DMS 273 treated with DMSO at 0.1 percent for 48 hours (cell line): ENCODE results near the gene NUDT12.

ENCODE experiments used
- DNase-seq: peaks from one replicate; lab custom pipeline; 2025; lab: John Stamatoyannopoulos, UW

The NUDT12 gene

DNA sequence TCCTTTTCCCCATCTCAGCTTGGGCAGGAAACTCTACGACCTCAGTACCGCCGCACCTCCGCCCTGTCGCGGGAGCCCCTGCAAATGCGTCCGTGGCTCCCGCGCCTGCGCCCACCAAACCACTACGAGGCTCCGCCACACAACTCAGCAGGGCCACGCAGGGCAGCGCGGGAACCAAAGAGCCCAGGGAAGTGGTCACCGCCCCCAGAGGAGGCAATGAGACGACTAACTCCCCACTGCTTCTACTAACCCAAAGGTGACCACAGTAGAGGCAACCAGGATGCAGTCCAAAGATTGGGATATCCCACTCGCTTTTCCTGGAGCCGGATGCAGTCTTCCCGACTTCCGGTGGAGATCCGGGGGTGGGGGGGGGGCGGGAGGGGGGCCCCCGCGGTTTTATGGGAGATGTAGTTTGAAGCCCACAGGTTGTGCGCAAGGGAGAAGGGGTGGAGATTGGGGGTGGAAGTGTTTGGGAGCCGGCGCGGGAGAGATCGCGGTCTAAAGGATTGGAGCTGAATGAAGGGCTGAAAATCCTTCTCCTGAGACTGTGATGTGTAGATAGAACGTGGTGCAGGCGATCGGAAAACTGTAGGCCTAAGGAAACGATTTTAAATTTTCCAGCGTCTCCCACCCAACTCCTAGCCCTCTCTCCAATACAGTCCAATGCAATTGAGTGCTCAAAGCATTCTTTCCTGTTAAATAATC, at the start of gene NUDT12:
NUDT12 (minus strand) TSS at position 337 of the 705 bp plus-strand sequence. CDS start 2,541 bp downstream, outside the sequence.
- DNase-seq, result peak; percentile 89

DNA sequence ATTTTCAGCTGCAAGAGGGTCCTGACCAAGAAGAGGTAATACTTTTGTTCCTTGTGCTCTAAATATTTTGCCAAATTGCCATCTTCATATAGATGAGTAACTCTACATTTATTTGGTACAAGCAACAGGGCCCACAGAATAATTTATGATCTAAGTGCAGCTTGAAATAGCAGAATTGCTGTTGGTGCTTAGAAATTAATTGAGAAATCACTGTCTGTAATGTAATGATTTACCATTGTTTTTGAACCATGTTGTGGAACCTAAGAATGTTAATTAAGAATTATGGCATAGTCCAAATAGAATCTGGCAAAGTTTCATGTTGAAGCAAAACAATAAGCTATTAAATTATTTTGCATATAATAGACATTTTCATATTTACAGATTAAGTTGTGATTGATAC, 44.8 kb upstream of the NUDT12 start:
- no peak for DNase-seq

DNA sequence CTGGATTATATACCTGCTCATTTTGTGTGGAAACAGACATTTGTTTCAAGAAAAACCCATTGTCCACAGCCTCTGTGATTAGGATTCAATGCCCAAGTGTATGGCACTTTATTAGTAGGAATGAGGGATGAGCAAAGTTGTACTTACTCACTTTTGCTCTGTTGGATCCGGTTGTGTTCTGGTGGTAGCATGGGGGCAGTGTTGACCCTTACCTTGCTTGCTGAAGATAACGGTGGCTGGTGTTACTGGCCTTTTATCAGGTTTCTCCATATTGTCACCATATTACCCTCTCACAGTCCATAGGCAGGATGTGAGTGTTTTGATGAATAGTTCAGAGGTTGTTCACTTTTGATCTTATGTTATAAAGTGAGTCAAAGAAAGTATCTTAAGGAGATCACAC, 42.7 kb upstream of the NUDT12 start:
- no peak for DNase-seq

DNA sequence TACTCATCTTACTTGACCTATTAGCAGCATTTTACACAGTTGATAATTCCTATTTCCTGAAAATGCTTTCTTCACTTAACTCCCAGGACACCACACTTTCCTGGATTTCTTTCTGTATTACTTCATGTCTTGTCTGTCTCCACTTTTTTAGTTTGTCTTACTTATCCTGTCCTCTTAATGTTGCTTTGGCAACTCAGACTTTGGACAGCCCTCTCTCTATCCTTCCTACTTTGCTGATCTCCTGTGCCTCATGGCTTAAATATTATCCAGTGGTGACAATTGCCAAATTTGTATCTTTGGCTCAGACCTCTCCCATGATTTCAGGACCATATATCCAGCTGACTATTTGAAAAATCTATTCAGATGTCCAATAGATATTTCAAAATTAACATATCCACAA, 39.8 kb upstream of the NUDT12 start:
- no peak for DNase-seq

DNA sequence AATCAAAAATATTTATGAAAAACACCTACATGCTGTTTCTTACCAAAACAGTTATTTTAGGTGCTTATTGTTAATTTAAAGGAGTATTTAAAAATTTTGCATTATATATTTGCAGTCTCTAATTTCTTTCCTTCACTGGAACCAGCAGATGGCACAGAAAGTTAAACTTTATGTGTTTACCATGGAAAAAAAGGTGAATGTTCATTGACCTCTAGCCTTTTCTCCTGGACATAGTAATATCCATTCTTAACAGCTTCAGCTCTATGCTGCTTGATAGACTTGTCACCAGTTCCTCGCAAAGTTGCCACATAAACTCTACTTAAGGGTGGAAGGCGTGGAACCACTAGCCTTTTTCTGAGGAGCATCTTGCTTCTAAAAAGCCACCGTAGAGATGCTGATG, 38.7 kb upstream of the NUDT12 start:
- no peak for DNase-seq

GRCh38 chr5:103600086-103600485, 37.5 kb upstream of the NUDT12 start:
- no peak for DNase-seq

DNA sequence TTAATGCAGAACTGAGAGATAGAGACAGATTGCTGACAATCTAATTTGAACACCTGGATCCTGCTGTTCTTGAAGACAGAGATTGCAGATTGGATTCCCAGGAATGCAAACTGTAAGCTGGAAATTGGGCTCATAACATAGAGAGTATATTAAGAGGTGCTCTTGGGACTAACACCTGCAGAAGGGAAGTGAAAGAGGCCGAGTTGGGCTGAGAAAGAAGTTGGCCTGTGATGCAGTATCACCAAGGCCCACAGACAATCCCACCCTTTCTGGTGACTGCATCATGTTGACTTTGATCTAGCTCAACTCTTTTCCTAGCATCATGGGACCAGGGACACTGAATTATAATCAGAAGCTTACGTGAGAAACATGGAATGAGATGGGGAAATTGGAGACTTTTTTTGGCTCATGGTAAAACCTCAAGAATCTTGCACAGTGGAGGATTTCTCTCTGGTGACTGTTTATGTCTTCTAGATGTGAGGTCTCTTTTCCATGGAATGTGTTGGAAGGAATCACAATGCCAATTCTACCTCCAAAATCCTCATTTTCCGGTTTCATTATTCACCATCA, 36.5 kb upstream of the NUDT12 start:
- no peak for DNase-seq

DNA sequence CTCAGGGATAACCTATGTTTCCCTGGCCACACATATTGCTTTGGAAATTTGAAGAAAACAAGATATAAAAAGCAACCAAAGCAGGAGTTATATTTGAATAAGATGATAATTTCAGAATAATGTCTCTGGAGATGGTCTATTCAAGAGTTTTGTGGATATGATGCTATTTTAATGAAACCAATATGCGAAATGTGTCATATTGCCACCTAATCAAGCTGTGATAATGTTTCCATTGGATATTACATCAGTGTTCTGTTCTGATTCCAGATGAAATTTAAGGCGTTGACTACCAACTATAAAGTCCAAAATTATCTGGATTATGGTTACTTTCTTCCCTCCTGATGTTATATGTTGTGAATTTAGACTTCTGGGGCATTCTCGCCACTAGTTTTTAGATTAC, 27.6 kb upstream of the NUDT12 start:
- no peak for DNase-seq

DNA sequence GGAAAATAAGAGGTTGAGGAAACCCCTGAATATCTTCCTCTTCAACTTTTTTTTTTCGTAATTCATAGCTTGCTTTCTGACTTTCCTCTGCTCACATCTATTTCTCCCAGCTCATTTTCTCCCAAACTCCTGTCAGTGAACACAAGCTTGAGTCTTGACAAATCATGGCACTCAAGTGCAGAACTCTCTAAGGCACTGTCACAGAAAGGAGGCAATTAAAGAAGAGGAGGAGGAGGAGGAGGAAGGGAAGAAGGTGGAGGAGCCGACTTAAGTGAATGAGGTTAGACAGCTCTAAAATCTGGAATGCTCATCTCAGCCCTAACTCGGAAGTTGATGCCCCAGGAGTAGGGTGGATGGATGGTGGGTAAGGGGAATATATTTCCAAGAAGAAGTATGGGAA, 27.2 kb upstream of the NUDT12 start:
- DNase-seq, result no peak

- no peak for DNase-seq
Measured at GRCh38 chr5:103589357-103589756, 26.8 kb upstream of the NUDT12 start.

DNA sequence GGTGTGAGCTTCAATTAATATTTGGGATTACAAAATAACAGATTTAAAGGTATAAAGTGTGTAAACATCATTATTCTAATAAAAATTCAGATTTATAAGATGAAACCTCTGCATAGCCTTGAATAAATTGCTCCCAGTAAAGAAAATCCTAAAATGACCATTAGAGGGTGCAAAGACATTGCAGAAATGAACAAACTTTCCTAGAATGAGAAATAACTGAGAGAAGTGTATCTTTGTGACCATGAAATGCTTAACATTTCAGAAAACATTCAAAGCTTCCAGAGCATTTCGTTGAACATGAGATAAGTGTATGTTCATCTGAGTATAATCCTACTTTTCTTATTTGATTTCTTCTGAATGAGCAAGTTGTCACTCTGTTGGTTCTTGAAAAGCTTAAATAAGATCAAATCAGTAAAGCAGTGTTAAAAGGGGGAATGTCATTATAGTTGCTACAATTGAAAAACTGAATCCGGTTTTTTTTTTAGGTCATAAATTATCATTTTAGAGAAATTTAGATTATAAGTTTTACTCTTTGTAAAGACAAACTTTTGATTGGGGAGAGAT, 24.7 kb upstream of the NUDT12 start:
- DNase-seq, result peak; percentile 7

DNA sequence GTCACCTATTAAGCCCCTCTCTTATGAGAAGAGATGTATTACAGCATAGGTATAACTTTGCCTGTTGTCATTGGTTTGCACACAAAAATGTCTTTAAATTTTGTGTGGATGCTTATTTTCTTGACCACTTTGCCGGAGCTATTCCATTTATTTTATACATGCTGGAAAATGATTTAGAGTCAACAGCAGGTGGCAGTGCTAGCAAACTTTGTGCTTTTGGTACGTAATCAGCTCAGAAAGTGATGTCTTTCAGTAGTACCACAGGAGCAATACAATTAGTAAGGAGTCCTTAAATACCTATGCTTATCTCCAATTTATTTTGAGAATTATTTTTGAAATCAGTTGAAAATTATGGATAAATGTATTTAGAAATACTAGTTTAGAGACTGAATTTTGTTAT, 19.8 kb upstream of the NUDT12 start:
- peak; percentile 44 for DNase-seq

DNA sequence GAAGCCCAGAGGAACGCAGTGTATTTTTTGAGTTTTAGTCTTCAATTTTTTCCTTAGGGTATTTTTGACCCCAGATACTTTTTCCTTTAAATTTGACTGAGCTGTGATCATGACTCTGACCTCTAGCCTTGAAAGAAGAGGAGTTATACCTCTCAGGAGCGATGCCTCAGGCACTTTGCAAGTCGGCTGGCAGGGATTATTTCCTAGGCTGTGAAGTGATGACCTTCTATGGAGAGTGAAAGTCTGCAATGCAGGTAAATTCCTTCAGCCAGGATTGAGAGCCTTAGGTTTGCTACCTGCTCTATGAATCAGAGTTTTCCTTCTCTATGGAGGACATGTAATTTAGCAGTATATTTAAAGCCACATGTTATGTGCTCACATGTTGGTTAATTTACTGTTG, 10.8 kb upstream of the NUDT12 start:
- no peak for DNase-seq

DNA sequence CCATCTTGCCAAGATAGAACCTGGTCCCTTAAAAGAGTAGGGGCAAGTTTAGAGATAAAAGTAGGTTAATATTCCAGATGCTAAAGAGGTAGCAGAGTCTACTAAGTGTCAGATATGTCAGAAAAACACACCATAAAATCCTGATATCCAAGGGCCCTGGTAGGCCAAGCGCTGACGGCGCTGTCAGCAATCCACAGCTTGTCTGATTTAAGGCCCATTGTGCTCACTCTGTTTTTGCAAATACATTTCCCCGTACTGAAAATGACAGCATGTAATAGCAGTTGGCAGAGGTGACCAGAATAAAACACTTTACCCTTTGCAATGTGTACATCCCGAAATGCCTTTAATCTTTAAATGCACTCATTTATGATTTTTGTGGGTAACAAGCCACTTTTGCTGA, 9.9 kb upstream of the NUDT12 start:
- no peak for DNase-seq

DNA sequence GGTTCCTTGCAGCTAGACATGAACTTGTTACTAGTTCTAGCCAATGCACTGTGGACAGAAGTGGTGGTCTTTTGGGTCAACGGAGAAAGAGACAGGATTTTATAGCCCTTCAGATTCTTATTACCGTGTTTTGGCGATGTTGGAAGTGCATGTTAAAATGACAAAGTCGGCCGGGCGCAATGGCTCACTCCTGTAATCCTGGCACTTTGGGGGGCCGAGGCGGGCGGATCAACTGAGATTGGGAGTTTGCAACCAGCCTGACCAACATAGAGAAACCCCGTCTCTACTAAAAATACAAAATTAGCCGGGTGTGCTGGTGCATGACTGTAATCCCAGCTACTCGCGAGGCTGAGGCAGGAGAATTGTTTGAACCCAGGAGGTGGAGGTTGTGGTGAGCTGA, 9.1 kb upstream of the NUDT12 start:
- DNase-seq, result no peak

DNA sequence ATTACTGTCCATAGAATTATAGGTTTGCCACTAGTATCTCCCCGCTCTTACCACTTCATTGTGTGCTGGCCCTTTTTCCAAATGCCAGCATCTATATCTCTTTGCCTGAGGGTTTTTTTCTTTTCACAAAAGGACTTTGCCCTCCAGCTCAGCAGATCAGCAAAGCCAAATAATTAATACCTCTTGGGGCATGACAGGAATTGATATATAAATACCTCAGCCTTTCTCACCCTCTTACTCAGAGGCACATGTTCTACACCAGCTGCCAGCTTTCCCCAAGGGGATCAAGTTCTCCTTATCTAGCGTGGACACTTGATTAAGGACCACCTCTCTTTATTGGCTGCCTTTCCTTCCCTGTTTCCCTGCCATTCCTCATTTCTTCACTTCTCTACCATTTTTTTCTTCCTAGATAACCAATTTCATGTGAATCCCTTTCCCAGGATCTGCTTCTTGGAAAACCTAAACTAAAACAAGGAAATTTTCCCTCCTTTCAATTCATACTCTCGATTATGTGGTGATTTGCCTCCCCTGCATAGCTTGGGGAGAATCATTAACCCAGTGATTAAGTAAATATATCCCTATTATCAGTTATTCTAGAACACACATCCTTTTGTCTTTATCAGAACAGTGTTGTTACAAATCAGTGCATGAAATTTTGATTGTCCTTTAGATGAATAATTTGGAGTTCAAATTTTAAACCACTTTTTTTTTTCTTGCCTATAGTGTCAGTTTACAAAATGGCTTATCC, 6.9 kb upstream of the NUDT12 start:
- peak; percentile 12 for DNase-seq

GRCh38 chr5:103565719-103566118, 3.1 kb upstream of the NUDT12 start:
- DNase-seq, result no peak

- DNase-seq, result no peak
Measured at GRCh38 chr5:103561685-103562452, 720 bp downstream of the NUDT12 start.

DNA sequence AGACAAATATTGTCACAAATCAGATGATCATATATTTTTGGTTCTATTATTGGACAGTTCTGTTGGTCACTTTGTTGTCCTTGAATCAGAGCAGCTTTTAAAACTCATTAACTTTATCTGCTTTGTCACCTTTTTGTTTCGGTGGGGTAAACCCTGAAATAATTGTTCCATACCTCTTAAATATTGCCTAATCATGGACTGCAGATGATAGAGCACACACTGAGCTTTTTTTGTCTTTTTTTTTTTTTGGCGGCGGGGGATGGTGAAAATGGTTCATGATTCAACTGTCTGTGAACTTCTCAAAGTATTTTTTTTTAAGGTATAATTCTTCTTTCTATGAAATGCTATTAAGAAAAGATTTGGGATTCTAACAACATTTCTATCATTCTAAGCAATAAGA, 1.8 kb downstream of the NUDT12 start:
- DNase-seq, result no peak

GRCh38 chr5:103546858-103547257, 15.7 kb downstream of the NUDT12 start:
- DNase-seq, result no peak

DNA sequence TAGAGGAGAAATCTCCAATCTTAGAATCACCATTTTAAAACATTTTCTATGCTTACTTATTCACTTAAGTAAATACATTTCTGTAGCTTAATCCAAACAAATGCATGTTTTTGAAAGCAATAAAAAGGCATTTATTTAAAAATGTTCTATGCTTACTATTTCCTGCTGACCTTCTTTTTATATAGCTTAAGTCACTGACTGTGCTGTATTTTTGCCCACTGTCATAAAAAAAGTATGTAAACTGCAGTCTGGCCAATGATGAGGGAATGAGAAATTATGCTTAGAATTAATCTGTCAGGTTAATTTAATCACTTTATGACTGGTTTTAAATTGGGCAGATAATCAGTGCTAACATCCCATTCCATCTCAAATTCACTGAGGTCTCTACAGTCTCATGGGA, 20.1 kb downstream of the NUDT12 start:
- no peak for DNase-seq

GRCh38 chr5:103541569-103541968, 21.0 kb downstream of the NUDT12 start:
- DNase-seq, result no peak
